GM23338 (cell line): ENCODE measurements around the gene ACSS3. TPM values are rescaled to one million over a fixed set of nuclear protein-coding genes. Genes with fewer than 3 reads are reported as not detected.

Experiments
- ATAC-seq: fragments of 200-7000 bp; cut with Tn5 transposase; 3 replicates; pipeline ENCODE4 v1.9.1; 2020
- DNase-seq: peaks from one replicate; pipeline ENCODE4 v3.0.0-alpha.2; 2015; ENCODE audit warnings: low spot score
- H2AFZ ChIP-seq: fragments of 200-600 bp; sonication (generic); 2 replicates; pipeline ENCODE4 v1.8.0; 2016; ENCODE audit warnings: antibody characterized with exemption, mild to moderate bottlenecking, moderate library complexity
- H3F3A ChIP-seq: fragments of 200-600 bp; sonication (generic); replicated peaks from 2 replicates; pipeline ENCODE4 v1.8.0; 2017; ENCODE audit warnings: antibody characterized with exemption, mixed run types, low read depth
- H3K27ac ChIP-seq: fragments of 200-600 bp; sonication (generic); 2 replicates; pipeline ENCODE4 v1.6.1; 2016; ENCODE audit warnings: low read depth
- H3K27me3 ChIP-seq: fragments of 200-600 bp; sonication (generic); 2 replicates; pipeline ENCODE4 v1.8.0; 2016; ENCODE audit warnings: mild to moderate bottlenecking, mixed run types, moderate library complexity; ENCODE audit not compliant: insufficient read depth
- H3K36me3 ChIP-seq: fragments of 200-600 bp; sonication (generic); 2 replicates; pipeline ENCODE4 v1.8.0; 2016; ENCODE audit warnings: mild to moderate bottlenecking; ENCODE audit not compliant: insufficient read depth
- H3K4me1 ChIP-seq: fragments of 200-600 bp; sonication (generic); 2 replicates; pipeline ENCODE4 v1.8.0; 2016; ENCODE audit warnings: mild to moderate bottlenecking, moderate library complexity; ENCODE audit not compliant: insufficient read depth
- H3K4me2 ChIP-seq: fragments of 200-600 bp; sonication (generic); 2 replicates; pipeline ENCODE4 v1.7.1; 2017; ENCODE audit warnings: mixed run types
- H3K4me3 ChIP-seq: fragments of 200-600 bp; sonication (generic); 2 replicates; pipeline ENCODE4 v1.6.1; 2016; ENCODE audit warnings: mixed run types
- H3K79me2 ChIP-seq: fragments of 200-600 bp; sonication (generic); replicated peaks from 2 replicates; pipeline ENCODE4 v1.8.0; 2017; ENCODE audit warnings: mild to moderate bottlenecking; ENCODE audit not compliant: insufficient read depth
- H3K9me2 ChIP-seq: fragments of 200-600 bp; sonication (generic); 2 replicates; pipeline ENCODE4 v1.8.0; 2017; ENCODE audit not compliant: insufficient read depth
- H4K20me1 ChIP-seq: fragments of 200-600 bp; sonication (generic); replicated peaks from 2 replicates; pipeline ENCODE4 v1.8.0; 2017; ENCODE audit warnings: mild to moderate bottlenecking; ENCODE audit not compliant: insufficient read depth
- H3K27ac Mint-ChIP-seq: 2 replicates; pipeline ENCODE4 v1.8.0; 2020; ENCODE audit warnings: inconsistent platforms, mild to moderate bottlenecking, moderate library complexity, mixed read lengths
- H3K27me3 Mint-ChIP-seq: 3 replicates; pipeline ENCODE4 v1.8.0; 2022; ENCODE audit warnings: low read depth, mild to moderate bottlenecking, moderate library complexity, mixed read lengths, inconsistent platforms; ENCODE audit not compliant: insufficient read depth, poor library complexity
- H3K36me3 Mint-ChIP-seq: 3 replicates; pipeline ENCODE4 v1.8.0; 2021; ENCODE audit warnings: low read depth, mild to moderate bottlenecking, inconsistent platforms, moderate library complexity, mixed read lengths
- H3K4me1 Mint-ChIP-seq: 3 replicates; pipeline ENCODE4 v1.8.0; 2020; ENCODE audit warnings: mild to moderate bottlenecking, inconsistent platforms, mixed read lengths
- H3K4me3 Mint-ChIP-seq: 3 replicates; pipeline ENCODE4 v1.8.0; 2021; ENCODE audit warnings: moderate library complexity, mild to moderate bottlenecking, inconsistent platforms, mixed read lengths
- H3K9me3 Mint-ChIP-seq: 3 replicates; pipeline ENCODE4 v1.8.0; 2020; ENCODE audit warnings: moderate library complexity, mild to moderate bottlenecking, inconsistent platforms, mixed read lengths
- CREB1 ChIP-seq: fragments of 250-450 bp; sonication (Bioruptor Pico); IDR thresholded peaks from 2 replicates; pipeline ENCODE4 v1.5.0; 2020; ENCODE audit warnings: low read depth, mild to moderate bottlenecking, moderate library complexity
- JUNB ChIP-seq: IDR thresholded peaks from one replicate; pipeline ENCODE4 v1.6.1; 2016; ENCODE audit warnings: antibody characterized with exemption; ENCODE audit not compliant: unreplicated experiment
- POLR2AphosphoS5 ChIP-seq: IDR thresholded peaks from 2 replicates; pipeline ENCODE4 v1.6.1; 2016; ENCODE audit warnings: antibody characterized with exemption, low read depth
- STAT1 ChIP-seq: IDR thresholded peaks from one replicate; pipeline ENCODE4 v1.6.1; 2016; ENCODE audit warnings: antibody characterized with exemption; ENCODE audit not compliant: unreplicated experiment
- ZNF331 ChIP-seq: fragments of 250-450 bp; sonication (Bioruptor Pico); IDR thresholded peaks from 2 replicates; pipeline ENCODE4 v1.5.0; 2020; ENCODE audit warnings: low read depth, mild to moderate bottlenecking, moderate library complexity
- long read RNA-seq: library from polyadenylated mRNA; unstranded; transcript quantifications from one replicate; pipeline ENCODE4 v2.0.0, GENCODE V29; 2020; ENCODE audit not compliant: unreplicated experiment
- polyA plus RNA-seq: library from polyadenylated mRNA; unstranded; fragments of >200 nt; fragmentation: Nextera tagmentation; extraction: Ambion mirVana; gene quantifications from 2 replicates; pipeline ENCODE4 v1.2.1, GENCODE V29; 2016
- total RNA-seq: library from RNA; depleted of rRNA; stranded (reverse); fragments of >200 nt; shearing (Covaris generic); gene quantifications from 2 replicates; pipeline ENCODE4 v1.2.3, GENCODE V29; 2014; rRNA removed
- TF ChIP-seq, protein P1 (sequence below), 2 experiments: fragments of 200-600 bp in 1 of 2; sonication (generic) in 1 of 2; conservative IDR thresholded peaks; 2 replicates each; pipeline versions ENCODE4 v1.5.1 to v1.6.1; 2016 to 2017; ENCODE audit warnings: antibody characterized with exemption in 2 of 2, low read depth in 2 of 2, mild to moderate bottlenecking in 2 of 2, moderate library complexity in 1 of 2
- TF ChIP-seq, protein P2 (sequence below): fragments of 250-450 bp; sonication (Bioruptor Pico); IDR thresholded peaks from 2 replicates; pipeline ENCODE4 v1.5.0; 2020; ENCODE audit warnings: mild to moderate bottlenecking, moderate library complexity

The ACSS3 gene, protein sequence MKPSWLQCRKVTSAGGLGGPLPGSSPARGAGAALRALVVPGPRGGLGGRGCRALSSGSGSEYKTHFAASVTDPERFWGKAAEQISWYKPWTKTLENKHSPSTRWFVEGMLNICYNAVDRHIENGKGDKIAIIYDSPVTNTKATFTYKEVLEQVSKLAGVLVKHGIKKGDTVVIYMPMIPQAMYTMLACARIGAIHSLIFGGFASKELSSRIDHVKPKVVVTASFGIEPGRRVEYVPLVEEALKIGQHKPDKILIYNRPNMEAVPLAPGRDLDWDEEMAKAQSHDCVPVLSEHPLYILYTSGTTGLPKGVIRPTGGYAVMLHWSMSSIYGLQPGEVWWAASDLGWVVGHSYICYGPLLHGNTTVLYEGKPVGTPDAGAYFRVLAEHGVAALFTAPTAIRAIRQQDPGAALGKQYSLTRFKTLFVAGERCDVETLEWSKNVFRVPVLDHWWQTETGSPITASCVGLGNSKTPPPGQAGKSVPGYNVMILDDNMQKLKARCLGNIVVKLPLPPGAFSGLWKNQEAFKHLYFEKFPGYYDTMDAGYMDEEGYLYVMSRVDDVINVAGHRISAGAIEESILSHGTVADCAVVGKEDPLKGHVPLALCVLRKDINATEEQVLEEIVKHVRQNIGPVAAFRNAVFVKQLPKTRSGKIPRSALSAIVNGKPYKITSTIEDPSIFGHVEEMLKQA
- total RNA-seq (22.5 and 28.9 TPM in 2 replicates), polyA plus RNA-seq (5.2 and 7.4 TPM in 2 replicates)
- long read RNA-seq, full-length matches to known transcripts, result 14 of 19 reads
- long read RNA-seq, partial matches to known transcripts, result 1 of 19 reads
- long read RNA-seq, other reads (novel, unspliced or antisense), result 4 of 19 reads

DNA sequence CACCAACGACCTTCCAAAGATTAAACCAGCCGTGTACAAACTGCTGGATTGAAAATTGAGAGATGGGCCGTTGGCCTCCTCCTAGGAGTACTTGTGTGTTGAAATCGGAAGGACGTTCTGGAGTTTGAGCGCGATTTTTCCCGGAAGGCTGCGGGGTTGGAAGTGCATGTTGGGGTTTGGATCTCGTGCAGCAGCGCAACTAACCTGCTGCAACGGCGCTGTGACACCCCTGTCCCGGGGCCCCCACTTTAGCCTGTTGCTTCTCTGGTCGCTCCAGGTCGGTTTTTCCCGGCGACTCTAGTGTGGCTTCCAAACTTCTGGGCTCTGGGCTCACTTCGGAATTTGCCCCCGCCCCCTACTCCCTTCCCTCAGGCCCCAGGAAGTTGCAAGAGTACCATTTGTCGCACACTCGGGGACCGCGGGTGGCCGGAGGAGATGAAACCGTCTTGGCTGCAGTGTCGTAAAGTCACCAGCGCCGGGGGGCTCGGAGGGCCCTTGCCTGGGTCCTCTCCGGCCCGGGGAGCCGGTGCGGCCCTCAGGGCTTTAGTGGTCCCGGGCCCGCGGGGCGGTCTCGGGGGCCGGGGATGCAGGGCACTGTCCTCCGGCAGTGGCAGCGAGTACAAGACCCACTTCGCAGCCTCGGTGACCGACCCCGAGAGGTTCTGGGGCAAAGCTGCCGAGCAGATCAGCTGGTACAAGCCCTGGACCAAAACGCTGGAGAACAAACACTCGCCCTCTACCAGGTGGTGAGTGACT, at the start of gene ACSS3:
Gene ACSS3, plus strand, starts transcription at position 394 of the 756 bp plus-strand sequence. Its CDS starts 42 bp downstream, at position 436.
- no peaks in the 10 kb centered on the region for H3F3A ChIP-seq
- H3K9me3 Mint-ChIP-seq, result no peaks in the 10 kb centered on the region
- peak within 1 kb of the TSS; percentile 95 for H3K4me2 ChIP-seq
- peaks cover 43% of the 10 kb centered on the region for H3K79me2 ChIP-seq
- H3K4me3 ChIP-seq, result peak within 1 kb of the TSS; percentile 91
- no peaks in the 10 kb centered on the region for H3K27me3 ChIP-seq
- peak within 1 kb of the TSS; percentile 86 for H3K4me3 Mint-ChIP-seq
- no peaks in the 10 kb centered on the region for H4K20me1 ChIP-seq
- H2AFZ ChIP-seq, result peak within 1 kb of the TSS; percentile 100
- ATAC-seq (peak; percentile 89), DNase-seq (peak; percentile 95)
- H3K27ac ChIP-seq, result no peak within 1 kb of the TSS
- H3K4me1 ChIP-seq, result peaks cover 36% of the 10 kb centered on the region
- peak within 1 kb of the TSS; percentile 90 for H3K27ac Mint-ChIP-seq
- H3K27me3 Mint-ChIP-seq, result peaks cover 4% of the 10 kb centered on the region
- peak; percentile 81 for TF ChIP-seq POLR2AphosphoS5
- TF ChIP-seq, protein P1, sequence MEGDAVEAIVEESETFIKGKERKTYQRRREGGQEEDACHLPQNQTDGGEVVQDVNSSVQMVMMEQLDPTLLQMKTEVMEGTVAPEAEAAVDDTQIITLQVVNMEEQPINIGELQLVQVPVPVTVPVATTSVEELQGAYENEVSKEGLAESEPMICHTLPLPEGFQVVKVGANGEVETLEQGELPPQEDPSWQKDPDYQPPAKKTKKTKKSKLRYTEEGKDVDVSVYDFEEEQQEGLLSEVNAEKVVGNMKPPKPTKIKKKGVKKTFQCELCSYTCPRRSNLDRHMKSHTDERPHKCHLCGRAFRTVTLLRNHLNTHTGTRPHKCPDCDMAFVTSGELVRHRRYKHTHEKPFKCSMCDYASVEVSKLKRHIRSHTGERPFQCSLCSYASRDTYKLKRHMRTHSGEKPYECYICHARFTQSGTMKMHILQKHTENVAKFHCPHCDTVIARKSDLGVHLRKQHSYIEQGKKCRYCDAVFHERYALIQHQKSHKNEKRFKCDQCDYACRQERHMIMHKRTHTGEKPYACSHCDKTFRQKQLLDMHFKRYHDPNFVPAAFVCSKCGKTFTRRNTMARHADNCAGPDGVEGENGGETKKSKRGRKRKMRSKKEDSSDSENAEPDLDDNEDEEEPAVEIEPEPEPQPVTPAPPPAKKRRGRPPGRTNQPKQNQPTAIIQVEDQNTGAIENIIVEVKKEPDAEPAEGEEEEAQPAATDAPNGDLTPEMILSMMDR (conservative IDR thresholded peaks at IDR 0.05; ENCODE audit: low read depth in 2 of 2), result no peak
- TF ChIP-seq STAT1, result no peak
- TF ChIP-seq, protein P2, sequence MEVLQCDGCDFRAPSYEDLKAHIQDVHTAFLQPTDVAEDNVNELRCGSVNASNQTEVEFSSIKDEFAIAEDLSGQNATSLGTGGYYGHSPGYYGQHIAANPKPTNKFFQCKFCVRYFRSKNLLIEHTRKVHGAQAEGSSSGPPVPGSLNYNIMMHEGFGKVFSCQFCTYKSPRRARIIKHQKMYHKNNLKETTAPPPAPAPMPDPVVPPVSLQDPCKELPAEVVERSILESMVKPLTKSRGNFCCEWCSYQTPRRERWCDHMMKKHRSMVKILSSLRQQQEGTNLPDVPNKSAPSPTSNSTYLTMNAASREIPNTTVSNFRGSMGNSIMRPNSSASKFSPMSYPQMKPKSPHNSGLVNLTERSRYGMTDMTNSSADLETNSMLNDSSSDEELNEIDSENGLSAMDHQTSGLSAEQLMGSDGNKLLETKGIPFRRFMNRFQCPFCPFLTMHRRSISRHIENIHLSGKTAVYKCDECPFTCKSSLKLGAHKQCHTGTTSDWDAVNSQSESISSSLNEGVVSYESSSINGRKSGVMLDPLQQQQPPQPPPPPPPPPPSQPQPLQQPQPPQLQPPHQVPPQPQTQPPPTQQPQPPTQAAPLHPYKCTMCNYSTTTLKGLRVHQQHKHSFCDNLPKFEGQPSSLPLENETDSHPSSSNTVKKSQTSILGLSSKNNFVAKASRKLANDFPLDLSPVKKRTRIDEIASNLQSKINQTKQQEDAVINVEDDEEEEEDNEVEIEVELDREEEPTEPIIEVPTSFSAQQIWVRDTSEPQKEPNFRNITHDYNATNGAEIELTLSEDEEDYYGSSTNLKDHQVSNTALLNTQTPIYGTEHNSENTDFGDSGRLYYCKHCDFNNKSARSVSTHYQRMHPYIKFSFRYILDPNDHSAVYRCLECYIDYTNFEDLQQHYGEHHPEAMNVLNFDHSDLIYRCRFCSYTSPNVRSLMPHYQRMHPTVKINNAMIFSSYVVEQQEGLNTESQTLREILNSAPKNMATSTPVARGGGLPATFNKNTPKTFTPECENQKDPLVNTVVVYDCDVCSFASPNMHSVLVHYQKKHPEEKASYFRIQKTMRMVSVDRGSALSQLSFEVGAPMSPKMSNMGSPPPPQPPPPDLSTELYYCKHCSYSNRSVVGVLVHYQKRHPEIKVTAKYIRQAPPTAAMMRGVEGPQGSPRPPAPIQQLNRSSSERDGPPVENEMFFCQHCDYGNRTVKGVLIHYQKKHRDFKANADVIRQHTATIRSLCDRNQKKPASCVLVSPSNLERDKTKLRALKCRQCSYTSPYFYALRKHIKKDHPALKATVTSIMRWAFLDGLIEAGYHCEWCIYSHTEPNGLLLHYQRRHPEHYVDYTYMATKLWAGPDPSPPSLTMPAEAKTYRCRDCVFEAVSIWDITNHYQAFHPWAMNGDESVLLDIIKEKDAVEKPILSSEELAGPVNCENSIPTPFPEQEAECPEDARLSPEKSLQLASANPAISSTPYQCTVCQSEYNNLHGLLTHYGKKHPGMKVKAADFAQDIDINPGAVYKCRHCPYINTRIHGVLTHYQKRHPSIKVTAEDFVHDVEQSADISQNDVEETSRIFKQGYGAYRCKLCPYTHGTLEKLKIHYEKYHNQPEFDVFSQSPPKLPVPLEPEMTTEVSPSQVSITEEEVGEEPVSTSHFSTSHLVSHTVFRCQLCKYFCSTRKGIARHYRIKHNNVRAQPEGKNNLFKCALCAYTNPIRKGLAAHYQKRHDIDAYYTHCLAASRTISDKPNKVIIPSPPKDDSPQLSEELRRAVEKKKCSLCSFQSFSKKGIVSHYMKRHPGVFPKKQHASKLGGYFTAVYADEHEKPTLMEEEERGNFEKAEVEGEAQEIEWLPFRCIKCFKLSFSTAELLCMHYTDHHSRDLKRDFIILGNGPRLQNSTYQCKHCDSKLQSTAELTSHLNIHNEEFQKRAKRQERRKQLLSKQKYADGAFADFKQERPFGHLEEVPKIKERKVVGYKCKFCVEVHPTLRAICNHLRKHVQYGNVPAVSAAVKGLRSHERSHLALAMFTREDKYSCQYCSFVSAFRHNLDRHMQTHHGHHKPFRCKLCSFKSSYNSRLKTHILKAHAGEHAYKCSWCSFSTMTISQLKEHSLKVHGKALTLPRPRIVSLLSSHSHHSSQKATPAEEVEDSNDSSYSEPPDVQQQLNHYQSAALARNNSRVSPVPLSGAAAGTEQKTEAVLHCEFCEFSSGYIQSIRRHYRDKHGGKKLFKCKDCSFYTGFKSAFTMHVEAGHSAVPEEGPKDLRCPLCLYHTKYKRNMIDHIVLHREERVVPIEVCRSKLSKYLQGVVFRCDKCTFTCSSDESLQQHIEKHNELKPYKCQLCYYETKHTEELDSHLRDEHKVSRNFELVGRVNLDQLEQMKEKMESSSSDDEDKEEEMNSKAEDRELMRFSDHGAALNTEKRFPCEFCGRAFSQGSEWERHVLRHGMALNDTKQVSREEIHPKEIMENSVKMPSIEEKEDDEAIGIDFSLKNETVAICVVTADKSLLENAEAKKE (CRISPR knock-in tag), result no peak
- no peak for TF ChIP-seq JUNB
- no peak for TF ChIP-seq ZNF331 (CRISPR knock-in tag)
- no peak for TF ChIP-seq CREB1 (CRISPR knock-in tag)
- H3K4me1 Mint-ChIP-seq, result peaks cover 59% of the 10 kb centered on the region
- no peaks in the 10 kb centered on the region for H3K36me3 ChIP-seq
- no peaks in the 10 kb centered on the region for H3K9me2 ChIP-seq
- H3K36me3 Mint-ChIP-seq, result no peaks in the 10 kb centered on the region
